ENCODE results near the gene GOLGA8M. TPM values are rescaled to one million over a fixed set of nuclear protein-coding genes. Genes with fewer than 3 reads are reported as not detected.
"Not testable (repeated sequence)": the region's sequence is repeated elsewhere in the genome, so short reads cannot be mapped to it uniquely, and the experiment has no call there.

GOLGA8M gene
- total RNA-seq, 1 donor from 2014 or later, result not detected

- H3K36me3 ChIP-seq (ENCODE audit: control insufficient read depth, insufficient read depth, low read length); FAIRE-seq; H3K4me3 ChIP-seq (ENCODE audit: low read depth, low read length); H3K27me3 ChIP-seq (ENCODE audit: control insufficient read depth, insufficient read depth, low read length); DNase-seq (ENCODE audit: low read depth): not testable (repeated sequence)
Measured at GRCh38 chr15:28714176-28714575, 2.0 kb upstream of the GOLGA8M start.

GRCh38 chr15:28703927-28704326 is 8.3 kb downstream of the GOLGA8M start:
- H3K4me3 ChIP-seq (ENCODE audit: low read depth, low read length); H3K27me3 ChIP-seq (ENCODE audit: control insufficient read depth, insufficient read depth, low read length); FAIRE-seq; DNase-seq (ENCODE audit: low read depth); H3K36me3 ChIP-seq (ENCODE audit: control insufficient read depth, insufficient read depth, low read length): not testable (repeated sequence)

- not testable (repeated sequence) for H3K27me3 ChIP-seq (ENCODE audit: control insufficient read depth, insufficient read depth, low read length); H3K4me3 ChIP-seq (ENCODE audit: low read depth, low read length); FAIRE-seq; H3K36me3 ChIP-seq (ENCODE audit: control insufficient read depth, insufficient read depth, low read length); DNase-seq (ENCODE audit: low read depth)
Measured at GRCh38 chr15:28702427-28702826, 9.8 kb downstream of the GOLGA8M start.

GRCh38 chr15:28694006-28694751 is 18.0 kb downstream of the GOLGA8M start:
- not testable (repeated sequence) for DNase-seq (ENCODE audit: low read depth); H3K4me3 ChIP-seq (ENCODE audit: low read depth, low read length); FAIRE-seq; H3K36me3 ChIP-seq (ENCODE audit: control insufficient read depth, insufficient read depth, low read length); H3K27me3 ChIP-seq (ENCODE audit: control insufficient read depth, insufficient read depth, low read length)

- DNase-seq (ENCODE audit: low read depth); FAIRE-seq; H3K27me3 ChIP-seq (ENCODE audit: control insufficient read depth, insufficient read depth, low read length); H3K4me3 ChIP-seq (ENCODE audit: low read depth, low read length); H3K36me3 ChIP-seq (ENCODE audit: control insufficient read depth, insufficient read depth, low read length): not testable (repeated sequence)
Measured at GRCh38 chr15:28693021-28693420, 19.2 kb downstream of the GOLGA8M start.

- not testable (repeated sequence) for DNase-seq (ENCODE audit: low read depth); H3K27me3 ChIP-seq (ENCODE audit: control insufficient read depth, insufficient read depth, low read length); H3K4me3 ChIP-seq (ENCODE audit: low read depth, low read length); H3K36me3 ChIP-seq (ENCODE audit: control insufficient read depth, insufficient read depth, low read length); FAIRE-seq
Measured at GRCh38 chr15:28673533-28673932, 38.7 kb downstream of the GOLGA8M start.

- not testable (repeated sequence) for FAIRE-seq; H3K27me3 ChIP-seq (ENCODE audit: control insufficient read depth, insufficient read depth, low read length); H3K36me3 ChIP-seq (ENCODE audit: control insufficient read depth, insufficient read depth, low read length); H3K4me3 ChIP-seq (ENCODE audit: low read depth, low read length); DNase-seq (ENCODE audit: low read depth)
Measured at GRCh38 chr15:28672122-28672521, 40.1 kb downstream of the GOLGA8M start.

GRCh38 chr15:28666402-28666801 is 45.8 kb downstream of the GOLGA8M start:
- H3K27me3 ChIP-seq (ENCODE audit: control insufficient read depth, insufficient read depth, low read length); DNase-seq (ENCODE audit: low read depth); FAIRE-seq: not testable (repeated sequence)

GRCh38 chr15:28664575-28664974 is 47.6 kb downstream of the GOLGA8M start:
- DNase-seq (ENCODE audit: low read depth); FAIRE-seq; H3K27me3 ChIP-seq (ENCODE audit: control insufficient read depth, insufficient read depth, low read length); H3K4me3 ChIP-seq (ENCODE audit: low read depth, low read length); H3K36me3 ChIP-seq (ENCODE audit: control insufficient read depth, insufficient read depth, low read length): not testable (repeated sequence)

More at GRCh38 chr15:28666402-28666801, 45.8 kb downstream of the GOLGA8M start:
- not testable (repeated sequence) for H3K4me3 ChIP-seq (ENCODE audit: low read depth, low read length); H3K36me3 ChIP-seq (ENCODE audit: control insufficient read depth, insufficient read depth, low read length)

GRCh38 chr15:28663717-28664116 is 48.5 kb downstream of the GOLGA8M start:
- not testable (repeated sequence) for DNase-seq (ENCODE audit: low read depth); H3K4me3 ChIP-seq (ENCODE audit: low read depth, low read length); H3K27me3 ChIP-seq (ENCODE audit: control insufficient read depth, insufficient read depth, low read length); FAIRE-seq; H3K36me3 ChIP-seq (ENCODE audit: control insufficient read depth, insufficient read depth, low read length)

GRCh38 chr15:28660750-28661149 is 51.5 kb downstream of the GOLGA8M start:
- FAIRE-seq; H3K4me3 ChIP-seq (ENCODE audit: low read depth, low read length); H3K27me3 ChIP-seq (ENCODE audit: control insufficient read depth, insufficient read depth, low read length); H3K36me3 ChIP-seq (ENCODE audit: control insufficient read depth, insufficient read depth, low read length); DNase-seq (ENCODE audit: low read depth): not testable (repeated sequence)

GRCh38 chr15:28656018-28656360 is 56.2 kb downstream of the GOLGA8M start:
- not testable (repeated sequence) for H3K36me3 ChIP-seq (ENCODE audit: control insufficient read depth, insufficient read depth, low read length); DNase-seq (ENCODE audit: low read depth); H3K4me3 ChIP-seq (ENCODE audit: low read depth, low read length); FAIRE-seq; H3K27me3 ChIP-seq (ENCODE audit: control insufficient read depth, insufficient read depth, low read length)

GRCh38 chr15:28655329-28656017 is 56.7 kb downstream of the GOLGA8M start:
- FAIRE-seq; H3K36me3 ChIP-seq (ENCODE audit: control insufficient read depth, insufficient read depth, low read length); DNase-seq (ENCODE audit: low read depth); H3K4me3 ChIP-seq (ENCODE audit: low read depth, low read length); H3K27me3 ChIP-seq (ENCODE audit: control insufficient read depth, insufficient read depth, low read length): not testable (repeated sequence)

GRCh38 chr15:28654194-28654593 is 58.0 kb downstream of the GOLGA8M start:
- not testable (repeated sequence) for FAIRE-seq

GRCh38 chr15:28652538-28652937 is 59.7 kb downstream of the GOLGA8M start:
- H3K27me3 ChIP-seq (ENCODE audit: control insufficient read depth, insufficient read depth, low read length); H3K36me3 ChIP-seq (ENCODE audit: control insufficient read depth, insufficient read depth, low read length); FAIRE-seq; H3K4me3 ChIP-seq (ENCODE audit: low read depth, low read length); DNase-seq (ENCODE audit: low read depth): not testable (repeated sequence)

More at GRCh38 chr15:28654194-28654593, 58.0 kb downstream of the GOLGA8M start:
- not testable (repeated sequence) for H3K36me3 ChIP-seq (ENCODE audit: control insufficient read depth, insufficient read depth, low read length); H3K4me3 ChIP-seq (ENCODE audit: low read depth, low read length); H3K27me3 ChIP-seq (ENCODE audit: control insufficient read depth, insufficient read depth, low read length); DNase-seq (ENCODE audit: low read depth)

All from bronchial epithelial cell (primary cell).